Testis (tissue), 2 donors: Measurements from ENCODE around the gene CLIP4.

Source experiments
- POLR2A ChIP-seq: fragments of 450-650 bp; IDR thresholded peaks from one replicate; pipeline ENCODE4 v1.6.1; 2017; ENCODE audit warnings: antibody characterized with exemption, mild to moderate bottlenecking, moderate library complexity
- TF ChIP-seq, protein P1 (sequence below), 3 experiments: fragments of 450-650 bp in 2 of 3; fragments of 200-600 bp in 1 of 3; sonication (generic) in 1 of 3; IDR thresholded peaks; one replicate each; pipeline ENCODE4 v1.5.1; 2016 to 2019; ENCODE audit warnings: antibody characterized with exemption in 3 of 3, mild to moderate bottlenecking in 2 of 3, moderate library complexity in 1 of 3

- TF ChIP-seq, protein P1, sequence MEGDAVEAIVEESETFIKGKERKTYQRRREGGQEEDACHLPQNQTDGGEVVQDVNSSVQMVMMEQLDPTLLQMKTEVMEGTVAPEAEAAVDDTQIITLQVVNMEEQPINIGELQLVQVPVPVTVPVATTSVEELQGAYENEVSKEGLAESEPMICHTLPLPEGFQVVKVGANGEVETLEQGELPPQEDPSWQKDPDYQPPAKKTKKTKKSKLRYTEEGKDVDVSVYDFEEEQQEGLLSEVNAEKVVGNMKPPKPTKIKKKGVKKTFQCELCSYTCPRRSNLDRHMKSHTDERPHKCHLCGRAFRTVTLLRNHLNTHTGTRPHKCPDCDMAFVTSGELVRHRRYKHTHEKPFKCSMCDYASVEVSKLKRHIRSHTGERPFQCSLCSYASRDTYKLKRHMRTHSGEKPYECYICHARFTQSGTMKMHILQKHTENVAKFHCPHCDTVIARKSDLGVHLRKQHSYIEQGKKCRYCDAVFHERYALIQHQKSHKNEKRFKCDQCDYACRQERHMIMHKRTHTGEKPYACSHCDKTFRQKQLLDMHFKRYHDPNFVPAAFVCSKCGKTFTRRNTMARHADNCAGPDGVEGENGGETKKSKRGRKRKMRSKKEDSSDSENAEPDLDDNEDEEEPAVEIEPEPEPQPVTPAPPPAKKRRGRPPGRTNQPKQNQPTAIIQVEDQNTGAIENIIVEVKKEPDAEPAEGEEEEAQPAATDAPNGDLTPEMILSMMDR (IDR thresholded peaks at IDR 0.05), result no peak
- TF ChIP-seq POLR2A, result no peak
Measured at GRCh38 chr2:29117636-29118303, 2.6 kb downstream of the CLIP4 start.
